CD4-positive, alpha-beta T cell treated with Interleukin-21 for 1 hour (primary cell): ENCODE data around the gene NEDD4L.

Experiments used
- DNase-seq: peaks from one replicate; pipeline ENCODE4 v3.0.0-alpha.2; 2020

The NEDD4L gene

GRCh38 chr18:58438958-58439300 lies 394.9 kb downstream of the NEDD4L start:
- no peak for DNase-seq

GRCh38 chr18:58443671-58444070 lies 399.6 kb downstream of the NEDD4L start:
- no peak for DNase-seq

GRCh38 chr18:58446391-58447060 lies 402.5 kb downstream of the NEDD4L start:
- no peak for DNase-seq

- no peak for DNase-seq
These were observed 403.5 kb downstream of the NEDD4L start for GRCh38 chr18:58447402-58448095.

GRCh38 chr18:58449464-58449863 lies 405.4 kb downstream of the NEDD4L start:
- DNase-seq, result no peak
